Measurements from ENCODE around the gene ST3GAL2.

Gene ST3GAL2

GRCh38 chr16:70437582-70438557 lies 1.0 kb downstream of the ST3GAL2 start:
- DNase-seq (ENCODE audit: low read depth in 2 of 2) = no peak

DNA sequence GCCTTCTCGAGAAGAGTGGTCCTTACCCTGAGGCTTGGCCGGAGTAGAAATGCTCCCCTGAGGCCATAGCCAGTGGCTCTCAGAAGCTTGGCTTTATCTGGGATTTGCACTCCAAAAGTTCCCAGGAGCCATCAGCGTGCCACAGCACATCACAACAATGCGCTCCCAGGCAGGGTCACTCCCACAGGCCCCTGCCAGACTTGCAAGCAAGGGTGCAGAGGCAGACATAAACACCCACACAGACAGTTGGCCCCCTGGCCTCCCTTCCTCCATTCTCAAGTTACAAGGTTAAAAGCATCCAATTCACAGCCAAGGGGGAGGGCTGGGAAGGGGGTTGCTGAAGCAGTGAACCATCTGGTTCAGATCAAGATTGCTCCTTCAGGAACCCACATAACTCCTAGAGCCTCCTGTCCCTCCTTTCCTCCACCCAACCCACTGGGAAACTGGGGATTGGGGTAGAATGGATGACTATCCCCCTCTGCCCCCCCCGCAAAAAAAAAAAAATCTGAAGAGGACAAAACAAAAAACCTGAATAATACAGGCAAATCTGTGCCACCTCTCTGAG lies 1.8 kb downstream of the ST3GAL2 start:
- no peak for DNase-seq (ENCODE audit: low read depth in 2 of 2)

GRCh38 chr16:70434484-70435260 lies 4.2 kb downstream of the ST3GAL2 start:
- DNase-seq (ENCODE audit: low read depth in 2 of 2) = no peak

GRCh38 chr16:70433458-70434103 lies 5.3 kb downstream of the ST3GAL2 start:
- no peak for DNase-seq (ENCODE audit: low read depth in 2 of 2)

DNA sequence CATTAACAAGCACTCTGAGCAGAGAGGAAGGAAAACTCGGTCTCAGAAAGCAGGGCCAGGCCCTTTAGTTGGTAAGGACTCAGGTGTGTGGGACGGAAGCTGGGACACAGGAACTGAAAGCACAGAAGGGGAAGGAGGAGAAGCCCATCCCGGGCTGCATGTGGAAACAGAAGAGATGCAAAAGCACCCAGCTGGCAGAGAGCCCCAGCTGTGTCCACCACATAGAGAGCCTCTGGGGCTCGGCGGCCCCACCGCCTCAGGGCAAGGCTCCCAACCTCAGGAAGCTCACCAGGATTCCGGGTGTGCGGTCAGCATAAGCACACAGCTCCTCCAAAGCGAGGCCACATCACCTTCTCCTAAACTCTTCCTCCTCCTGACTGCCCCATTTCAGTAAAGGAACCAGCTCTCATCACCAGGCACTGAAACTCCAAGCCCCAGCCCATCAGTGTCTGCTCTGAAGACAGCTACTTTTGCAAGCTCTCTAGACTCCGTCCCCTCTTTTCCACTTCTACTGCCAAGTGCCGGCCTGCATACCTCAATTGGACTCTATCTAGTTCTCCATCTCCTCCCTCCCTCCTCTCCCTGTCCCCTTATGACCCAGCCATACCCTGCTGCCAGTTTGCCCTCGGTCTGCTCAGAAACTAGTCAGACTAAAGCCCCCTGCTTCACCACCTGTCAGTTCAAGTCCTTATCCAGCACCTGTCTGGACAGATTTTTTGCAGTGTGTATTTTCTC lies 6.0 kb downstream of the ST3GAL2 start:
- DNase-seq (ENCODE audit: low read depth in 2 of 2) = no peak

- DNase-seq (ENCODE audit: low read depth in 2 of 2) = no peak
Observed at GRCh38 chr16:70432356-70432722, 6.6 kb downstream of the ST3GAL2 start.

GRCh38 chr16:70430667-70431536 lies 8.0 kb downstream of the ST3GAL2 start:
- DNase-seq (ENCODE audit: low read depth in 2 of 2) = peak in 1 of 2 donors; percentile 29

DNA sequence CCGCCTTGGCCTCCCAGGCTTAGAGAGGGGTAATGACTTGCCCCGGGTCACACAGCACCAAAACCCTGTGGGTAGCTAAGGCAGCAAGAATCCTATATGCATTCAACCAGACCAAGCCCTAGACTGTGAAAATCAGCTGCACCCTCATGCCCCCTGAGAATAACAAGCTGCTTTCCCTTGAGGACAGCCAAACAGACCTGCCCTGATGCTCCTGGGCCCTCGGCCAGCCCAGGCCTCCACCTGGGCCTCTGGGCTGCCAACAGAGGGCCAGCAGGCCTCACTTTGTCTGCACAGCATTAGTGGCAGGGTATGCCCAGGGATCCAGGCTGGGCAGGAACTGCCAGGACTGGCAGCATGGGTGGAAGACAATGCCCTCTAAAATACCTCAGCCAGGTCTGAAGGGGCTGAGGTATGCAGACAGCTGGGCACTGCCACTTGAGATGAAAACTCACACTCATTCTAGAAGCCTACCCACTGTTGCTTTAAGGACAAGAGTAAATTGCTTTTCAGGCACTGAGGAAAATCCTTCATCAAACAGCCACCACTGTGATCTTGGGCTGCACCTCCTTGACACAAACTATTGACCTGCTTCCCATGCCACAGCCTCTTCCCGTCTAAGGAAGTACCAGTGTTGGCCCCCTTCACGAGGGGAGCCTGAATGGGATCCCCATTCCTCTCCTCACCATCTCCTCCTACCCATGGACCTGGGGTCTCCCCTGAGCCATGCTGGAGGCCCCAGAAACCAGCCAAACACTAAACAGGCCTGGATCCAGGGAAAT lies 8.8 kb downstream of the ST3GAL2 start:
- no peak for DNase-seq (ENCODE audit: low read depth in 2 of 2)

DNA sequence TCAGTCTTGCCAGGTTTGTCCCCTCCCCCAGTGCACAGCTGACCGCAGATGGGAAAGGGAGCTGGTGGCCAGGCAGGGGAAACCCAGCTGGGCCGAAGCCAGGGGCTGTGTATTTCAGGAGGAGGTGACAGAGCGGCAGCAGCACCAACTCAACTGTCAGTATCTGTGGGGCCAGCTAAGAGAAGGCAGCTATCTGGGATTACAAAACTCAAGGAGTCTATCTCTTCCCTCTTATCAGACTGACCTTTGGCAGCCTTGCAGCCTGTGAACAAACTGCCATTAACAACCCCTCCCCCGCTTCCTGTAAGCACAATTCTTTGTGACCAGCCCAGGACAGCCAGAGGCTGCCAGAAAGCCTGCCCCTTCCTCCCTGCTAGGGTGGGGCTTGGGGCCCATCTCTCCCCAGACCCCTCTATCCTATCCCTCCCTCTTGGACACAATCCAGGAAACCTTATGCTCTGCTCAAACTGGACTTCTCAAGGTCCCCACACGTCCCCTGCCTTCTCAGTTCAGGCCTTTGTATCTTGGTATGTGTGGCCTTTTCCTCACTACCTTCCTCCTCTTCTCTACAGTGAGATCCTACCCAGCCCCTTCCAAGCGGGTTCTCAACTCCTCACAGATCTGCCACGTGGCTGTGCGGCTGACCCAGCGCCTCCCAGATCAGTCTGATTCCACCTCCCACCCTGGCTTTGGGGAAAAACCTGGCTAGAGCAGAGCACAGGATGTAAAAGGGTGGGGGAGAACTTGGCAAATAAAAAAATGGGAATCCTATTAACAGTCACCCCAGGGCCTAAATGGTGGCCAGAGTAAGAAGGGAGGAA lies 10.5 kb downstream of the ST3GAL2 start:
- DNase-seq (ENCODE audit: low read depth in 2 of 2) = peak in 1 of 2 donors; percentile 33

DNA sequence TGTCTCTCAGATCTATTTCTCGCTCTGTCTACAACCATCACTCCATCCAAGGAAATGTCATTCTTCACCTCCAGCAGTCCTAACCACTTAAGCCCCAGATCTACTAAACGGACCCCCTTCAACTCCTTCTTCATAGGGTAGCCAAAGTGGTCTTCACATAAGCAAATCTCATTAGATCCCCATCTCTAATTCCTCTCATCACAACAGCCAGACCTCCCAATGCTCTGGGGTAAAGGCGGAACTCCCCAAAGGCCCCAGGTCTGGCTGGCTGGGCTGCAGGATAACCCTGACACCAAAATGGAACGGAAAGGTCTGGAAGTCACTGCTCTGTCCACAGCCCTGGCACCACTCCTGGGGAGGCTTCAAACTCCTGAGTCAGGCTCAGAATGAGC lies 11.1 kb downstream of the ST3GAL2 start:
- no peak for DNase-seq (ENCODE audit: low read depth in 2 of 2)

DNA sequence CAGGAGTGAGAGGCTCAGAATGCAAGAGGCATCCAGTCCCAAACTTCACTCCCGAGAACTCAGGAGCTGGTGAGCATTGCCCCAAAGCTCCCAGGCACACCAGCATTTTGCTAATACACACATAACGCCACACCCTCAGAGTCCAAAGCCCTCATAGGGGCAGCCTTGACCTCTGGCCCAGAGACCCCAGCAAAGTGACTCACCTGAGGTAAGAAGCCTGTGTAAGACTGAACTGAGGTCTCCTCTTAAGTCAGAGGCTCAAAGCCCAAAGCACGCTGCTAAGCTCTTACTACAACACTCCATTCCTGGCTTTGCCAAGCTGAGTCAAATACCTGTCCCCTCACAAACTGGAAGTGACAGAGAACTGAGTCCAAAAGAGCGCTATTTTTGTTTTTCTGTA lies 16.4 kb downstream of the ST3GAL2 start:
- DNase-seq (ENCODE audit: low read depth in 2 of 2) = no peak

DNA sequence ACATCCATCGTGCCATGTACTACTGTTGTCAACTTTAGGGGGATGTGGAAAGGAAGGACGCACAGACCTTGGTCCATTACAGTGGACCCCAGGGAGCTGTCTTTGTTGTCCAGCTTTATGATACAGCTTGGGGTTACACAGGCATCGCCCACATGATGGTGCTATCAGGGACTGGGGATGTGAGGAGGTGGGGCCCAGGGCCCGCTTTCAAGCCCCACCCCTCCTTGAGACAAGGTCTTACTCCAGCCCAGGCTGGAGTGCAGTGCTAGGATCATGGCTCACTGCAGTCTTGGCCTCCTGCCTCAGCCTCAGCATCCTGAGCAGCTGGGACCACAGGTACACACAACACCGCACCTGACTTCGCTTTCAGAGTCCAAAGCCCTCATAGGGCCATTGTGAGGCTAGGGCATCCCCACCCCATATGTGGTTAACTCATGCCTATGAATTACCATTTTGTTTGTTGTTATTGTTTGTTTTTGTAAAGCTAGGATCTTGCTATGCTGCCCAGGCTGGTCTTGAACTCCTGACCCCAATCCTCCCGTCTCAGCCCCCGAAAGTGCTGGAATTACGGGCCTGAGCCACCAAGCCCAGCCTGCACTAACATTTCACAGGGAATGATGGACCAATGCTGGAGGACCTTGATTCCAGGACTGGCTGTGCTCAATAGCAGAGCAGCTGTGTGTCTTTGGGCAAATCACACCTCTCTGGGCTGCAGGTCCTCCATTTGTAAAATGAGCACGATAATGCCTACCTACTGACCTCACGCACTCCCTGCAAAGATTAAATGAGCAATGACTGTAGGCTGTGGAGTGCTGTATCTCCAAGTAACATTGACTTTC lies 17.2 kb downstream of the ST3GAL2 start:
- no peak for DNase-seq (ENCODE audit: low read depth in 2 of 2)

DNA sequence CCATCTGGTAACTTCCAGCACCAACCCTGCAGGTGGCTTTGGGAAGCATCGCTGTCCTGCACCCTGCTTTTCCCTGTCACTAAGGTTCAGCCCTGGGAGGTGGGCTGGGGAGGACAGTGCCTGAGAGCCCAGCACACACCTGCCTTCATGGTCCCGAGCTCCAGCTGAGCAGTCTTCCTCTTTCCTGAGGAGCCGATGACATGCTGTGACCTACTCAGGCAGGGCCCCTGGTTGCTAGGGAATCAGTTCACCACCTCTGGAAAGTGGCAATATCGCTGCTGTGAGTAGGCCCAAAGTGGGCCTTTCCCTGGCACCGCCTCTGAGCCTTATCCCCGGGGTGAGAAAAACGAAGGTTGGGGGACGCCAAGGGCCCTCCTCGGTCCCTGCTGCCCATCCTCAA lies 17.9 kb downstream of the ST3GAL2 start:
- no peak for DNase-seq (ENCODE audit: low read depth in 2 of 2)

GRCh38 chr16:70419384-70420327 lies 19.2 kb downstream of the ST3GAL2 start:
- no peak for DNase-seq (ENCODE audit: low read depth in 2 of 2)

DNA sequence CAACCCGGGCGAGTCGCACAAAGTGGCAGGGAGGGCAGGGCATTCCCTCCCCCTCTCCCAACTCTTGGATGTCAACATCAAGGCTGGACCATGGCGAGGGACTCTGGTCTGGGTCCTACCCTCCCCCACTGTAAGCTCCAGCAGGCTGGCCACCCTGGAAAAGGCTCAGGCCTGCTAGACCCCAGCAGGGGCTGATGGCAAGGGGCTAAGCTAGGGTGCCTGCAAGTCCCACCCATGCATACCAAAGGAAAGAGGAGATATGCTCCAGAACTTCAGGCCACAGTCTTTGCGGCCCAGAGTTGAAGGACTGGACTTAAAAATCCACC lies 19.9 kb downstream of the ST3GAL2 start:
- DNase-seq (ENCODE audit: low read depth in 2 of 2) = no peak

DNA sequence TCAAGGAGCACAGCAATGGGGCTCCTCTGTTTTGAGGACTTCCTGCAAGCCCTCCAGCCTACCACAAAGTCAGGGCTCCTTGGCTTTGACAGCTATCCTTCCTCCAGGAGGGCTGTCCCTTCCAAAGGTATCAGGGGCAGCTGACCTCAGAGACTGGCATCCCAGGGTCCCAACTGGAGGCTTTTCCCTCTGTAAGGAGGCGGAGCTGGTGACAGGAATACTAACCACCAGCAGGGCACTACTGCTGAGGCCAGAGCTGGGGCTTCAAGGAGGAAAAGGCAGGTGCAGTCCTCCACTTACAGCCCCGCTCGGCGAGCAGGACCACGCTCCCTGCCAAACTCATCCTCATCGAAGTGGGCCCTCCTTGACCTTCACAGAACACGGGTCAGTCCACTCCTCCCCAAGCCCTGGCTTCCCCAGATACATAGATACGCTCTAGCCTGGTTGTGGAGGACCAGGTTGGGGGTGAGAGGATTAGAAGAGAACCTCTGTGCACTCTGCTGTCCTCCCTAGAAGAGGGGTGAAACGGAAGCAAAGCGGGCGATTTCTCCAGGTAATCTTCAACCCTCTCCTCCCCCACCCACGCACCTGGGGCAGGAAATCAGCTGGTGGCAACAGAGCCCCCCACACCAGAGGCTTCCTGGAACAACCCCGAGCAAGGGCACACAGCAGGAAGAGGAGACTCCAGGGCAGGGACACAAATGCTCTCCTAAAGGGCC lies 20.5 kb downstream of the ST3GAL2 start:
- DNase-seq (ENCODE audit: low read depth in 2 of 2) = no peak

Measured in stimulated activated CD8-positive, alpha-beta memory T cell treated with anti-CD3 and anti-CD28 coated beads, Interleukin-7, amount 100 ng/mL, for 1 hour (primary cell).